GM12878 (cell line): Measurements from ENCODE around the gene RAP1A. TPM values are rescaled to one million over a fixed set of nuclear protein-coding genes. Genes with fewer than 3 reads are reported as not detected.
A peak's percentile ranks its signal among the peaks of the same experiment; 100 is the strongest.

Source experiments
- ATAC-seq: fragments of 200-7000 bp; cut with Tn5 transposase; 3 replicates; pipeline ENCODE4 v1.9.1; 2020; ENCODE audit warnings: mild to moderate bottlenecking, moderate library complexity
- BruUV-seq: library from RNA; stranded (reverse); fragments of 400-500 nt; replicated peaks from 2 replicates; lab custom pipeline; 2021; lab: Mats Ljungman, UMichigan
- CTCF ChIA-PET: fragments of 300-600 bp; sonication (Branson Sonifier 250); formaldehyde crosslinking; extraction: SDS; loops from one replicate; lab custom pipeline; 2021; ENCODE audit warnings: inconsistent platforms; lab: Yijun Ruan, JAX
- POLR2A ChIA-PET: fragments of 350-600 bp; formaldehyde crosslinking; extraction: SDS; loops from one replicate; lab custom pipeline; 2021; ENCODE audit warnings: inconsistent platforms; lab: Charles Lee
- RAD21 ChIA-PET: fragments of 300-600 bp; sonication (Branson Sonifier 250); formaldehyde crosslinking; loops from one replicate; lab custom pipeline; 2023; ENCODE audit warnings: antibody characterized with exemption; ENCODE audit not compliant: unreplicated experiment; lab: Charles Lee
- SMC1A ChIA-PET: fragments of 300-600 bp; sonication (Branson Sonifier 250); formaldehyde crosslinking; loops from one replicate; lab custom pipeline; 2023; ENCODE audit not compliant: unreplicated experiment, uncharacterized antibody; lab: Charles Lee
- DNase-seq: peaks from one replicate; pipeline ENCODE4 v3.0.0-alpha.2; 2011; ENCODE audit warnings: low read depth, low spot score
- FAIRE-seq: peaks from 3 replicates; lab custom pipeline; 2011; peaks lifted over from hg19 to GRCh38; lab: Jason Lieb, UNC
- H2AFZ ChIP-seq: 2 replicates; pipeline ENCODE4 v1.6.0; 2011; ENCODE audit warnings: low read depth, low read length, control low read depth; ENCODE audit not compliant: control insufficient read depth
- H3K27ac ChIP-seq: 2 replicates; pipeline ENCODE4 v1.5.1; 2011; ENCODE audit warnings: control low read depth; ENCODE audit not compliant: control insufficient read depth, insufficient read depth
- H3K27me3 ChIP-seq, 2 experiments: replicated peaks in 1 of 2; 2 replicates each; pipeline versions ENCODE4 v1.6.0 to v1.6.1; 2011; ENCODE audit warnings: low read length in 1 of 2; ENCODE audit not compliant: control insufficient read depth in 2 of 2, insufficient read depth in 2 of 2
- H3K36me3 ChIP-seq, 2 experiments: 2 replicates each; pipeline ENCODE4 v1.5.1; 2011; ENCODE audit warnings: low read length in 1 of 2; ENCODE audit not compliant: control insufficient read depth in 2 of 2, insufficient read depth in 2 of 2
- H3K4me1 ChIP-seq: 2 replicates; pipeline ENCODE4 v1.6.1; 2011; ENCODE audit warnings: mild to moderate bottlenecking, low read length, moderate library complexity, mixed read lengths; ENCODE audit not compliant: control insufficient read depth, insufficient read depth
- H3K4me2 ChIP-seq: 2 replicates; pipeline ENCODE4 v1.6.0; 2011; ENCODE audit warnings: control low read depth; ENCODE audit not compliant: control insufficient read depth, insufficient read depth
- H3K4me3 ChIP-seq: fragments of 200-600 bp; sonication (generic); 2 replicates; pipeline ENCODE4 v1.5.1; 2016
- H3K79me2 ChIP-seq: 2 replicates; pipeline ENCODE4 v1.6.0; 2011; ENCODE audit warnings: low read length; ENCODE audit not compliant: control insufficient read depth, insufficient read depth
- H3K9ac ChIP-seq: 2 replicates; pipeline ENCODE4 v1.8.0; 2011; ENCODE audit warnings: low read length, control low read depth, mixed read lengths; ENCODE audit not compliant: control insufficient read depth, insufficient read depth
- H3K9me3 ChIP-seq: replicated peaks from 3 replicates; pipeline ENCODE4 v1.5.1; 2011; ENCODE audit warnings: mild to moderate bottlenecking, low read length; ENCODE audit not compliant: control insufficient read depth, insufficient read depth
- H4K20me1 ChIP-seq: 2 replicates; pipeline ENCODE4 v1.6.0; 2011; ENCODE audit not compliant: control insufficient read depth, insufficient read depth
- JUNB ChIP-seq: IDR thresholded peaks from 2 replicates; pipeline ENCODE4 v1.6.1; 2016; ENCODE audit warnings: antibody characterized with exemption, mild to moderate bottlenecking
- WGBS: methylation state at CpG from one replicate; pipeline ENCODE4 v1.1.6; 2016; ENCODE audit warnings: low lambda C conversion rate; ENCODE audit not compliant: insufficient replicate concordance, insufficient coverage; ENCODE audit errors: missing lambda C conversion rate; 5-methylcytosine and 5-hydroxymethylcytosine counted together
- in situ Hi-C: fragments of 300-500 bp; cut with MboI; formaldehyde crosslinking; loops from 9 replicates; pipeline ENCODE4 v1.14.3; 2018; ENCODE audit warnings: mixed read lengths
- intact Hi-C: fragments of 100-400 bp; cut with micrococcal nuclease; formaldehyde crosslinking; loops from one replicate; pipeline ENCODE4 v1.14.2; 2022; ENCODE audit not compliant: unreplicated experiment
- polyA plus RNA-seq, 11 experiments: library from polyadenylated mRNA; depleted of rRNA in 4 of 11; unstranded in 6 of 11; stranded (reverse) in 5 of 11; fragments of >200 nt; fragmentation: Nextera tagmentation in 4 of 11; fragmentation: Illumina TruSeq in 1 of 11; extraction: Ambion mirVana in 4 of 11; extraction: Trizol in 1 of 11; gene quantifications; 1 replicate in 1 of 11; 2 replicates in 10 of 11; pipeline versions ENCODE4 v1.2.1 to v1.2.3, GENCODE V29; 2011 to 2016; ENCODE audit warnings: inconsistent platforms in 2 of 11, missing spikeins in 2 of 11, low read depth in 1 of 11
- total RNA-seq, 4 experiments: library from RNA; depleted of rRNA in 3 of 4; stranded (reverse); fragments of >200 nt in 3 of 4; fragmentation: Illumina TruSeq in 1 of 4; extraction: Trizol in 1 of 4; gene quantifications; 2 replicates each; pipeline versions ENCODE4 v1.2.1 to v1.2.3, GENCODE V29; 2013 to 2021
- TF ChIP-seq, protein P1 (sequence below): fragments of 450-650 bp; IDR thresholded peaks from 2 replicates; pipeline ENCODE4 v1.6.1; 2017; ENCODE audit warnings: antibody characterized with exemption, mild to moderate bottlenecking, moderate library complexity

Gene RAP1A
- total and polyA plus RNA-seq, 10 of the 15 experiments (the other 5 are each of a cell fraction or from before 2014, with no cell fraction given), result 38.4 to 213 (median 86.0) TPM

- Histone ChIP-seq H3K79me2 (no peaks in the 10 kb centered on the region), H3K4me1 (peaks cover 18% of the 10 kb centered on the region), H3K27me3 (no peaks in the 10 kb centered on the region), H3K9me3 (no peaks in the 10 kb centered on the region)
- intact Hi-C loops, result no loop called here
- peak; percentile 39 for ATAC-seq
- ChIA-PET POLR2A (interaction anchor here (0.6 to 1.2 kb wide), 4 partner anchors 19 to 37 kb away, joined by 3 to 5 read pairs (median 3); no protein-coding TSS in a partner anchor), SMC1A (interaction anchor here (0.7 to 16.7 kb wide), 12 partner anchors 9 to 118 kb away, joined by 3 to 446 read pairs (median 6); partner anchors contain the start of gene RAP1A), CTCF (interaction anchor here (0.6 to 2.7 kb wide), 10 partner anchors 8 to 164 kb away, joined by 3 to 12 read pairs (median 4); no protein-coding TSS in a partner anchor), RAD21 (interaction anchor here (0.6 to 2.1 kb wide), 14 partner anchors 8 to 131 kb away, joined by 3 to 8 read pairs (median 4); no protein-coding TSS in a partner anchor)
- FAIRE-seq, result no peak
- peak; percentile 32; the same call in 1 of the 2 replicates for TF ChIP-seq JUNB
- TF ChIP-seq, protein P1, sequence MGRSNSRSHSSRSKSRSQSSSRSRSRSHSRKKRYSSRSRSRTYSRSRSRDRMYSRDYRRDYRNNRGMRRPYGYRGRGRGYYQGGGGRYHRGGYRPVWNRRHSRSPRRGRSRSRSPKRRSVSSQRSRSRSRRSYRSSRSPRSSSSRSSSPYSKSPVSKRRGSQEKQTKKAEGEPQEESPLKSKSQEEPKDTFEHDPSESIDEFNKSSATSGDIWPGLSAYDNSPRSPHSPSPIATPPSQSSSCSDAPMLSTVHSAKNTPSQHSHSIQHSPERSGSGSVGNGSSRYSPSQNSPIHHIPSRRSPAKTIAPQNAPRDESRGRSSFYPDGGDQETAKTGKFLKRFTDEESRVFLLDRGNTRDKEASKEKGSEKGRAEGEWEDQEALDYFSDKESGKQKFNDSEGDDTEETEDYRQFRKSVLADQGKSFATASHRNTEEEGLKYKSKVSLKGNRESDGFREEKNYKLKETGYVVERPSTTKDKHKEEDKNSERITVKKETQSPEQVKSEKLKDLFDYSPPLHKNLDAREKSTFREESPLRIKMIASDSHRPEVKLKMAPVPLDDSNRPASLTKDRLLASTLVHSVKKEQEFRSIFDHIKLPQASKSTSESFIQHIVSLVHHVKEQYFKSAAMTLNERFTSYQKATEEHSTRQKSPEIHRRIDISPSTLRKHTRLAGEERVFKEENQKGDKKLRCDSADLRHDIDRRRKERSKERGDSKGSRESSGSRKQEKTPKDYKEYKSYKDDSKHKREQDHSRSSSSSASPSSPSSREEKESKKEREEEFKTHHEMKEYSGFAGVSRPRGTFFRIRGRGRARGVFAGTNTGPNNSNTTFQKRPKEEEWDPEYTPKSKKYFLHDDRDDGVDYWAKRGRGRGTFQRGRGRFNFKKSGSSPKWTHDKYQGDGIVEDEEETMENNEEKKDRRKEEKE, result no peak
- TF ChIP-seq, all 136 proteins: peak for 1
- Histone ChIP-seq H3K4me2 (no peak overlapping the region), H3K27ac (no peak overlapping the region), H4K20me1 (no peaks in the 10 kb centered on the region), H3K9ac (no peak overlapping the region), H3K36me3 (no peaks in the 10 kb centered on the region), H3K4me3 (no peak overlapping the region), H2AFZ (no peak overlapping the region)
- in situ Hi-C loops, result no loop called here
- 62% methylated on average over 8 of the region's 8 CpGs for WGBS
- no peak for DNase-seq
- BruUV-seq, result no TSS peak
Measured at GRCh38 chr1:111582644-111583618, 36.7 kb upstream of the RAP1A start.
